ENCODE data around the gene DDX27.

The DDX27 gene

GRCh38 chr20:49273696-49274277 is 54.6 kb downstream of the DDX27 start:
- no peak for DNase-seq (ENCODE audit: low read depth)
- H3K4me3 ChIP-seq (ENCODE audit: low read depth, low read length) = no peak overlapping the region
- TF ChIP-seq CTCF (IDR thresholded peaks at IDR 0.05; ENCODE audit: low read depth, low read length, missing control alignments) = no peak
- in situ Hi-C loops (cut with HindIII; ENCODE audit: low sequenced_read_pairs) = no loop called here

GRCh38 chr20:49275216-49275615 is 56.0 kb downstream of the DDX27 start:
- in situ Hi-C loops (cut with HindIII; ENCODE audit: low sequenced_read_pairs) = no loop called here
- no peak for DNase-seq (ENCODE audit: low read depth)
- TF ChIP-seq CTCF (IDR thresholded peaks at IDR 0.05; ENCODE audit: low read depth, low read length, missing control alignments) = no peak
- H3K4me3 ChIP-seq (ENCODE audit: low read depth, low read length) = no peak overlapping the region

GRCh38 chr20:49275636-49276035 is 56.4 kb downstream of the DDX27 start:
- H3K4me3 ChIP-seq (ENCODE audit: low read depth, low read length) = peak overlapping the region; percentile 96
- in situ Hi-C loops (cut with HindIII; ENCODE audit: low sequenced_read_pairs) = no loop called here
- no peak for TF ChIP-seq CTCF (IDR thresholded peaks at IDR 0.05; ENCODE audit: low read depth, low read length, missing control alignments)
- no peak for DNase-seq (ENCODE audit: low read depth)

- in situ Hi-C loops (cut with HindIII; ENCODE audit: low sequenced_read_pairs) = no loop called here
These were observed 57.1 kb downstream of the DDX27 start for GRCh38 chr20:49276161-49276960.

GRCh38 chr20:49276961-49277785 is 58.0 kb downstream of the DDX27 start:
- H3K4me3 ChIP-seq (ENCODE audit: low read depth, low read length) = peak overlapping the region; percentile 96
- in situ Hi-C loops (cut with HindIII; ENCODE audit: low sequenced_read_pairs) = no loop called here
- DNase-seq (ENCODE audit: low read depth) = no peak
- TF ChIP-seq CTCF (IDR thresholded peaks at IDR 0.05; ENCODE audit: low read depth, low read length, missing control alignments) = no peak

More at GRCh38 chr20:49276161-49276960, 57.1 kb downstream of the DDX27 start:
- DNase-seq (ENCODE audit: low read depth) = peak; percentile 65
- TF ChIP-seq CTCF (IDR thresholded peaks at IDR 0.05; ENCODE audit: low read depth, low read length, missing control alignments) = no peak
- peak overlapping the region; percentile 96 for H3K4me3 ChIP-seq (ENCODE audit: low read depth, low read length)

- peak overlapping the region; percentile 96 for H3K4me3 ChIP-seq (ENCODE audit: low read depth, low read length)
These were observed 58.5 kb downstream of the DDX27 start for GRCh38 chr20:49277786-49278035.

More at GRCh38 chr20:49277786-49278035, 58.5 kb downstream of the DDX27 start:
- no peak for TF ChIP-seq CTCF (IDR thresholded peaks at IDR 0.05; ENCODE audit: low read depth, low read length, missing control alignments)
- in situ Hi-C loops (cut with HindIII; ENCODE audit: low sequenced_read_pairs) = no loop called here
- DNase-seq (ENCODE audit: low read depth) = no peak
